K562 (cell line): Measurements from ENCODE around the gene DAB2IP. TPM values are rescaled to one million over a fixed set of nuclear protein-coding genes. Genes with fewer than 3 reads are reported as not detected.

Source experiments
- ATAC-seq: fragments of 200-7000 bp; cut with Tn5 transposase; 3 replicates; pipeline ENCODE4 v1.9.1; 2020; ENCODE audit warnings: moderate library complexity
- BruUV-seq: library from RNA; stranded (reverse); fragments of 400-500 nt; replicated peaks from 2 replicates; lab custom pipeline; 2021; lab: Mats Ljungman, UMichigan
- CTCF ChIA-PET: fragments of 300-600 bp; formaldehyde crosslinking; extraction: SDS; loops from one replicate; lab custom pipeline; 2021; ENCODE audit warnings: low intra/inter-chr PET ratio; lab: Yijun Ruan, JAX
- POLR2A ChIA-PET: fragments of 300-600, 350-650 bp; sonication (Branson Sonifier 250); formaldehyde crosslinking; extraction: SDS; loops from one replicate; lab custom pipeline; 2021; ENCODE audit warnings: antibody characterized with exemption, inconsistent platforms; lab: Yijun Ruan, JAX
- DNase-seq, 4 experiments: peaks; one replicate each; pipeline versions ENCODE4 v3.0.0 to v3.0.0-alpha.2; 2011 to 2018; ENCODE audit warnings: low spot score in 3 of 4, mixed read lengths in 3 of 4; ENCODE audit errors: extremely low read depth in 1 of 4
- FAIRE-seq: peaks from 2 replicates; lab custom pipeline; 2011; peaks lifted over from hg19 to GRCh38; lab: Jason Lieb, UNC
- H2AFZ ChIP-seq: 2 replicates; pipeline ENCODE4 v1.6.0; 2011; ENCODE audit warnings: low read depth, low read length, control low read depth, inconsistent platforms
- H3K27ac ChIP-seq: fragments of 200-600 bp; 3 replicates; pipeline ENCODE4 v1.8.0; 2011; ENCODE audit warnings: low read depth, mild to moderate bottlenecking, control low read depth, inconsistent platforms, low read length, moderate library complexity, mixed read lengths; ENCODE audit errors: extremely low read depth
- H3K27me3 ChIP-seq, 2 experiments: fragments of 300-600 bp in 1 of 2; 2 replicates in 1 of 2; 3 replicates in 1 of 2; pipeline versions ENCODE4 v1.6.0 to v1.8.0; 2011; ENCODE audit warnings: inconsistent platforms in 2 of 2, low read length in 2 of 2, mild to moderate bottlenecking in 1 of 2, mixed read lengths in 1 of 2, moderate library complexity in 1 of 2; ENCODE audit not compliant: control insufficient read depth in 2 of 2, insufficient read depth in 2 of 2
- H3K36me3 ChIP-seq: fragments of 300-600 bp; 3 replicates; pipeline ENCODE4 v1.8.0; 2011; ENCODE audit warnings: mild to moderate bottlenecking, low read length, inconsistent platforms; ENCODE audit not compliant: control insufficient read depth, insufficient read depth
- H3K4me1 ChIP-seq, 2 experiments: fragments of 200-600 bp in 1 of 2; replicated peaks in 1 of 2; 2 replicates in 1 of 2; 3 replicates in 1 of 2; pipeline versions ENCODE4 v1.5.1 to v1.8.0; 2011; ENCODE audit warnings: inconsistent platforms in 2 of 2, low read length in 2 of 2, mild to moderate bottlenecking in 1 of 2, mixed read lengths in 1 of 2, moderate library complexity in 1 of 2; ENCODE audit not compliant: control insufficient read depth in 2 of 2, insufficient read depth in 2 of 2
- H3K4me2 ChIP-seq: 2 replicates; pipeline ENCODE4 v1.6.1; 2011; ENCODE audit warnings: low read length, control low read depth, inconsistent platforms, mixed read lengths; ENCODE audit not compliant: insufficient read depth
- H3K4me3 ChIP-seq: fragments of 200-600 bp; sonication (generic), shearing (Covaris generic); 2 replicates; pipeline ENCODE4 v1.5.1; 2016; ENCODE audit warnings: control low read depth, inconsistent platforms
- H3K79me2 ChIP-seq: fragments of 200-600 bp; 3 replicates; pipeline ENCODE4 v1.8.0; 2011; ENCODE audit warnings: low read length, inconsistent platforms; ENCODE audit not compliant: control insufficient read depth, insufficient read depth
- H3K9ac ChIP-seq, 2 experiments: 2 replicates each; pipeline versions ENCODE4 v1.6.0 to v1.6.1; 2011; ENCODE audit warnings: low read depth in 2 of 2, low read length in 2 of 2, control low read depth in 1 of 2, inconsistent platforms in 1 of 2, mild to moderate bottlenecking in 1 of 2, mixed read lengths in 1 of 2; ENCODE audit not compliant: insufficient read depth in 1 of 2
- H3K9me1 ChIP-seq: one replicate; pipeline ENCODE4 v1.6.0; 2011; ENCODE audit warnings: inconsistent platforms, mild to moderate bottlenecking, low read length, moderate library complexity; ENCODE audit not compliant: control insufficient read depth, insufficient read depth
- H3K9me3 ChIP-seq: replicated peaks from 2 replicates; pipeline ENCODE4 v1.5.1; 2011; ENCODE audit warnings: low read depth, low read length, inconsistent platforms; ENCODE audit not compliant: control insufficient read depth, insufficient read depth
- H4K20me1 ChIP-seq: replicated peaks from 2 replicates; pipeline ENCODE4 v1.6.1; 2011; ENCODE audit warnings: low read length, inconsistent platforms, mixed read lengths; ENCODE audit not compliant: control insufficient read depth, insufficient read depth
- ARID3B ChIP-seq: fragments of 250-450 bp; sonication (Bioruptor Pico); IDR thresholded peaks from 2 replicates; pipeline ENCODE4 v1.4.0; 2020; ENCODE audit warnings: borderline replicate concordance
- JUNB ChIP-seq: fragments of 450-650 bp; formaldehyde crosslinking; conservative IDR thresholded peaks from 2 replicates; pipeline ENCODE4 v1.4.0; 2020; ENCODE audit warnings: mild to moderate bottlenecking
- L3MBTL2 ChIP-seq: fragments of 450-650 bp; IDR thresholded peaks from 2 replicates; pipeline ENCODE4 v1.6.1; 2016; ENCODE audit warnings: mild to moderate bottlenecking, moderate library complexity
- MIER1 ChIP-seq: fragments of 450-650 bp; IDR thresholded peaks from 2 replicates; pipeline ENCODE4 v1.6.1; 2016; ENCODE audit warnings: antibody characterized with exemption, mild to moderate bottlenecking, low read depth
- NFIX ChIP-seq: fragments of 250-450 bp; sonication (Bioruptor Pico); IDR thresholded peaks from 2 replicates; pipeline ENCODE4 v1.4.0; 2020; ENCODE audit warnings: low read depth, mild to moderate bottlenecking, moderate library complexity
- POU5F1 ChIP-seq: fragments of 150-350 bp; IDR thresholded peaks from 2 replicates; pipeline ENCODE4 v1.6.1; 2014; ENCODE audit warnings: borderline replicate concordance, low read length, low read depth, mild to moderate bottlenecking; ENCODE audit not compliant: partially characterized antibody
- PRDM10 ChIP-seq: fragments of 450-650 bp; IDR thresholded peaks from 2 replicates; pipeline ENCODE4 v1.6.1; 2018; ENCODE audit not compliant: partially characterized antibody
- PRPF4 ChIP-seq: fragments of 200-400 bp; formaldehyde crosslinking; IDR thresholded peaks from one replicate; pipeline ENCODE4 v1.6.1; 2017; ENCODE audit warnings: low read length, low read depth, mild to moderate bottlenecking; ENCODE audit not compliant: insufficient read depth, poor library complexity, severe bottlenecking
- ZNF551 ChIP-seq: fragments of 250-450 bp; sonication (Bioruptor Pico); IDR thresholded peaks from 2 replicates; pipeline ENCODE4 v1.5.0; 2021; ENCODE audit warnings: mild to moderate bottlenecking, moderate library complexity
- WGBS: fragments of 100-300 bp; shearing (Covaris generic); methylation state at CpG from one replicate; pipeline ENCODE4 v1.1.6; 2016; ENCODE audit warnings: low coverage, mixed read lengths; ENCODE audit not compliant: insufficient coverage; ENCODE audit errors: missing lambda C conversion rate; 5-methylcytosine and 5-hydroxymethylcytosine counted together
- in situ Hi-C: fragments of 300-500 bp; cut with MboI; formaldehyde crosslinking; loops from 4 replicates; pipeline ENCODE4 v1.15.0; 2018; ENCODE audit warnings: inconsistent platforms, mixed read lengths
- intact Hi-C: fragments of 100-400 bp; cut with micrococcal nuclease; formaldehyde crosslinking; loops from 2 replicates; pipeline ENCODE4 v1.14.2; 2022
- polyA plus RNA-seq, 8 experiments: library from polyadenylated mRNA; depleted of rRNA in 4 of 8; stranded (reverse) in 5 of 8; unstranded in 3 of 8; fragments of >200 nt; fragmentation: Nextera tagmentation in 2 of 8; fragmentation: Illumina TruSeq in 1 of 8; extraction: Ambion mirVana in 2 of 8; extraction: Trizol in 1 of 8; gene quantifications; 2 replicates each; pipeline versions ENCODE4 v1.2.1 to v1.2.3, GENCODE V29; 2011 to 2014; ENCODE audit warnings: inconsistent platforms in 1 of 8, missing spikeins in 1 of 8
- total RNA-seq, 7 experiments: library from RNA; depleted of rRNA in 6 of 7; stranded (reverse); fragments of >200 nt in 6 of 7; fragmentation: Illumina TruSeq in 2 of 7; extraction: Trizol in 2 of 7; gene quantifications; 2 replicates each; pipeline versions ENCODE4 v1.2.1 to v1.2.3, GENCODE V29; 2011 to 2021; ENCODE audit warnings: low replicate concordance in 1 of 7

The DAB2IP gene
- total and polyA plus RNA-seq, 9 of the 15 experiments (the other 6 are each of a cell fraction or from before 2014, with no cell fraction given) = 0.04 to 0.31 (median 0.08) TPM; not detected in 5

- TF ChIP-seq PRDM10 (no peak), ARID3B (no peak), L3MBTL2 (no peak)
Observed at GRCh38 chr9:121689461-121690157, 38.2 kb downstream of the DAB2IP start (continued).

DNA sequence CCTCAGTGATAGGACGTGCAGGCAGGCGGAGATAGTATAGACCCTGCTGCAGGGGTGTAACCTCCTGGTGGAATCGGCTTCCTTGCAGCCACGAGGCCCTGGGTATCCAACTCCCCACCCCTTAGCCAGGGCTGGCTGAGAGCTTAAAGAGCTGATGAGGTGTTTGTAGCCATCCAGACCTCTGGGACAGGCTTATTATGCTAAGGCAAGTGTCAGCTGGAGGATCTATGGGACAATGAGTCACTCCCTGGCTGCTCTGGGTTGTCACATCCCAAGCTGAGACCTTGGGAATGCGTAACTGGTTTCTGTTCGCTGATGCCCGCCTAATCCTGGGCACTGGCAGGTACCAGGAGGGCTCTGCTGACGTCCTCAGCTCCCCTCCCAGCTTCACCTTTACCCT, 38.9 kb downstream of the DAB2IP start:
- Histone ChIP-seq H4K20me1 (peaks cover 23% of the 10 kb centered on the region), H3K9me1 (no peaks in the 10 kb centered on the region), H3K9ac (peak overlapping the region in 1 of 2 experiments; percentile 22; a peak in 1 of 4 replicates), H3K4me2 (no peak overlapping the region), H3K27ac (no peak overlapping the region), H3K79me2 (no peaks in the 10 kb centered on the region), H3K4me1 (no peaks in the 10 kb centered on the region), H3K36me3 (no peaks in the 10 kb centered on the region), H3K9me3 (no peaks in the 10 kb centered on the region), H2AFZ (no peak overlapping the region), H3K27me3 (peaks cover 0 to 29% of the 10 kb centered on the region in 2 experiments; a peak in 3 of 5 replicates), H3K4me3 (no peak overlapping the region)
- 3% methylated on average over 8 of the region's 8 CpGs for WGBS
- ChIA-PET POLR2A (interaction anchor here (0.5 to 0.9 kb wide), 2 partner anchors 10 to 25 kb away, joined by 3 to 4 read pairs; no protein-coding TSS in a partner anchor), CTCF (no interaction called here)
- intact Hi-C loops = loop anchor here (10.0 kb wide), 1 partner anchor 164 kb away; no protein-coding TSS in a partner anchor
- in situ Hi-C loops = loop anchor here (25.0 kb wide), 1 partner anchor 647 kb away; no protein-coding TSS in a partner anchor
- no peak for DNase-seq
- ATAC-seq = no peak
- TF ChIP-seq NFIX (CRISPR knock-in tag) = no peak
- TF ChIP-seq POU5F1 = no peak
- no peak for TF ChIP-seq PRPF4
- TF ChIP-seq ZNF551 (CRISPR knock-in tag) = no peak
- TF ChIP-seq MIER1 = no peak
- TF ChIP-seq JUNB (CRISPR knock-in tag) = no peak
- no TSS peak for BruUV-seq
- FAIRE-seq = no peak
